ENCODE measurements around the gene PLA2G2C.

DNA sequence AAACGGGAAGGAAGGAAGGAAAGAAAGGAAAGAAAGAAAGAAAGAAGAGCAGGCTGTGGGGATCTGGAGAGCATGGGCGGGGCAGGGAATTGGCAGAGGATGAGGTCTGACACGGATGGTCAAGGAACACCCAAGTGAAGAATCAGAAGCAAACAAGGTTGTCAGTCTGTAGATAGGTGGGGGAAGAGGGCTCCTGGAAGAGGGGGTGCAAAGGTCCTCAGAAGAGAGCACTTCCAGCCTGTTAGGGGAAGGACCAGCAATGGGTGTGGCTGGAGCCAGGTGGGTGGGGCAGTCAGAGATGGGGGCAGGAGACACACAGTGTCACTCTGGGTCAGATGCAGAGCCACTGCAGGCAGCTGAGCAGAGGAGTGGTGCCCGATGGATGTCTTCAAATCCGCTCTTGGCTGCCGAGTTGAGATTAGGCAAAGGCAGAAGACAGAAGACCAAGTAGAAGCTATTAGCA, 11.0 kb upstream of the PLA2G2C start:
- TF ChIP-seq, protein P1, sequence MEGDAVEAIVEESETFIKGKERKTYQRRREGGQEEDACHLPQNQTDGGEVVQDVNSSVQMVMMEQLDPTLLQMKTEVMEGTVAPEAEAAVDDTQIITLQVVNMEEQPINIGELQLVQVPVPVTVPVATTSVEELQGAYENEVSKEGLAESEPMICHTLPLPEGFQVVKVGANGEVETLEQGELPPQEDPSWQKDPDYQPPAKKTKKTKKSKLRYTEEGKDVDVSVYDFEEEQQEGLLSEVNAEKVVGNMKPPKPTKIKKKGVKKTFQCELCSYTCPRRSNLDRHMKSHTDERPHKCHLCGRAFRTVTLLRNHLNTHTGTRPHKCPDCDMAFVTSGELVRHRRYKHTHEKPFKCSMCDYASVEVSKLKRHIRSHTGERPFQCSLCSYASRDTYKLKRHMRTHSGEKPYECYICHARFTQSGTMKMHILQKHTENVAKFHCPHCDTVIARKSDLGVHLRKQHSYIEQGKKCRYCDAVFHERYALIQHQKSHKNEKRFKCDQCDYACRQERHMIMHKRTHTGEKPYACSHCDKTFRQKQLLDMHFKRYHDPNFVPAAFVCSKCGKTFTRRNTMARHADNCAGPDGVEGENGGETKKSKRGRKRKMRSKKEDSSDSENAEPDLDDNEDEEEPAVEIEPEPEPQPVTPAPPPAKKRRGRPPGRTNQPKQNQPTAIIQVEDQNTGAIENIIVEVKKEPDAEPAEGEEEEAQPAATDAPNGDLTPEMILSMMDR (conservative IDR thresholded peaks at IDR 0.05 in 1 of 2, IDR thresholded peaks at IDR 0.05 in 1 of 2; ENCODE audit: extremely low read depth in 1 of 2, insufficient read depth in 1 of 2, low read depth in 1 of 2, low read length in 2 of 2) = no peak
- TF ChIP-seq EZH2 (IDR thresholded peaks at IDR 0.05; ENCODE audit: borderline replicate concordance, low read length) = no peak
